ENCODE measurements around the gene NUP93. TPM values are rescaled to one million over a fixed set of nuclear protein-coding genes. Genes with fewer than 3 reads are reported as not detected.

Gene NUP93
- polyA plus RNA-seq, 1 of the 3 experiments (the other 2 are of a cell fraction): 43.1 TPM

GRCh38 chr16:56824804-56825203 lies 94.9 kb downstream of the NUP93 start:
- Histone ChIP-seq H3K27ac (ENCODE audit: low read depth in 2 of 2, low read length in 1 of 2) (no peak overlapping the region), H3F3A (replicated peaks; ENCODE audit: insufficient read depth) (no peaks in the 10 kb centered on the region), H2AFZ (ENCODE audit: low read depth) (no peak overlapping the region), H3K4me2 (no peak overlapping the region), H3K9ac (no peak overlapping the region), H3K27me3 (ENCODE audit: insufficient read depth) (no peaks in the 10 kb centered on the region), H3K36me3 (replicated peaks in 1 of 2; ENCODE audit: control insufficient read depth in 1 of 2, insufficient read depth in 2 of 2, low read length in 1 of 2) (peaks cover 30 to 35% of the 10 kb centered on the region in 2 experiments), H3K9me2 (no peaks in the 10 kb centered on the region), H3K4me3 (ENCODE audit: low read depth in 2 of 2, low read length in 1 of 2) (no peak overlapping the region), H3K9me3 (no peaks in the 10 kb centered on the region), H4K20me1 (ENCODE audit: insufficient read depth) (no peaks in the 10 kb centered on the region), H3K4me1 (ENCODE audit: control insufficient read depth in 1 of 2, insufficient read depth in 2 of 2, low read depth in 1 of 2, low read length in 1 of 2) (peaks cover 0 to 7% of the 10 kb centered on the region in 2 experiments; a peak in 1 of 4 replicates), H3K79me2 (ENCODE audit: insufficient read depth) (no peaks in the 10 kb centered on the region)
- 92% methylated on average over 3 of the region's 3 CpGs for WGBS (ENCODE audit: low lambda C conversion rate)
- DNase-seq: no peak
- ChIA-PET CTCF (interaction anchor here (0.9 to 1.0 kb wide), 2 partner anchors 10 to 22 kb away, joined by 3 read pairs; no protein-coding TSS in a partner anchor), POLR2A (no interaction called here)
- TF ChIP-seq ZBTB33 (IDR thresholded peaks at IDR 0.05; ENCODE audit: borderline replicate concordance, low read depth) (no peak), RCOR1 (IDR thresholded peaks at IDR 0.05; ENCODE audit: low read length) (no peak), MAX (IDR thresholded peaks at IDR 0.05; ENCODE audit: low read depth) (no peak), SMC3 (IDR thresholded peaks at IDR 0.05; ENCODE audit: low read depth, low read length) (no peak), FOXJ3 (CRISPR knock-in tag; IDR thresholded peaks at IDR 0.05) (no peak), RAD21 (IDR thresholded peaks at IDR 0.05; ENCODE audit: low read length) (no peak), TEAD4 (IDR thresholded peaks at IDR 0.05; ENCODE audit: borderline replicate concordance, insufficient read depth) (no peak), FOSL2 (IDR thresholded peaks at IDR 0.05; ENCODE audit: borderline replicate concordance, low read depth) (no peak), ELF1 (IDR thresholded peaks at IDR 0.05) (no peak), EZH2phosphoT487 (IDR thresholded peaks at IDR 0.05; ENCODE audit: borderline replicate concordance, low read depth) (no peak), CTCF (IDR thresholded peaks at IDR 0.05) (no peak), EP300 (IDR thresholded peaks at IDR 0.05; ENCODE audit: borderline replicate concordance in 1 of 2, low read depth in 1 of 2, low read length in 1 of 2) (no peak), RXRA (IDR thresholded peaks at IDR 0.05; ENCODE audit: borderline replicate concordance, low read depth) (no peak), FOXM1 (IDR thresholded peaks at IDR 0.05; ENCODE audit: low read depth) (no peak), GABPA (IDR thresholded peaks at IDR 0.05; ENCODE audit: low read depth) (no peak), JUND (IDR thresholded peaks at IDR 0.05) (no peak), NFIC (IDR thresholded peaks at IDR 0.05; ENCODE audit: borderline replicate concordance) (no peak), USF2 (IDR thresholded peaks at IDR 0.05; ENCODE audit: borderline replicate concordance, low read depth, low read length) (no peak), USF1 (IDR thresholded peaks at IDR 0.05; ENCODE audit: borderline replicate concordance, low read depth) (no peak), IRF3 (IDR thresholded peaks at IDR 0.05; ENCODE audit: low read depth, low read length) (no peak)
